GM23338 (cell line): ENCODE measurements around the gene SPATA9. TPM values are rescaled to one million over a fixed set of nuclear protein-coding genes. Genes with fewer than 3 reads are reported as not detected.

Experiments
- ATAC-seq: fragments of 200-7000 bp; cut with Tn5 transposase; 3 replicates; pipeline ENCODE4 v1.9.1; 2020
- DNase-seq: peaks from one replicate; pipeline ENCODE4 v3.0.0-alpha.2; 2015; ENCODE audit warnings: low spot score
- H2AFZ ChIP-seq: fragments of 200-600 bp; sonication (generic); 2 replicates; pipeline ENCODE4 v1.8.0; 2016; ENCODE audit warnings: antibody characterized with exemption, mild to moderate bottlenecking, moderate library complexity
- H3F3A ChIP-seq: fragments of 200-600 bp; sonication (generic); replicated peaks from 2 replicates; pipeline ENCODE4 v1.8.0; 2017; ENCODE audit warnings: antibody characterized with exemption, mixed run types, low read depth
- H3K27ac ChIP-seq: fragments of 200-600 bp; sonication (generic); 2 replicates; pipeline ENCODE4 v1.6.1; 2016; ENCODE audit warnings: low read depth
- H3K27me3 ChIP-seq: fragments of 200-600 bp; sonication (generic); 2 replicates; pipeline ENCODE4 v1.8.0; 2016; ENCODE audit warnings: mild to moderate bottlenecking, mixed run types, moderate library complexity; ENCODE audit not compliant: insufficient read depth
- H3K36me3 ChIP-seq: fragments of 200-600 bp; sonication (generic); 2 replicates; pipeline ENCODE4 v1.8.0; 2016; ENCODE audit warnings: mild to moderate bottlenecking; ENCODE audit not compliant: insufficient read depth
- H3K4me1 ChIP-seq: fragments of 200-600 bp; sonication (generic); 2 replicates; pipeline ENCODE4 v1.8.0; 2016; ENCODE audit warnings: mild to moderate bottlenecking, moderate library complexity; ENCODE audit not compliant: insufficient read depth
- H3K4me2 ChIP-seq: fragments of 200-600 bp; sonication (generic); 2 replicates; pipeline ENCODE4 v1.7.1; 2017; ENCODE audit warnings: mixed run types
- H3K4me3 ChIP-seq: fragments of 200-600 bp; sonication (generic); 2 replicates; pipeline ENCODE4 v1.6.1; 2016; ENCODE audit warnings: mixed run types
- H3K79me2 ChIP-seq: fragments of 200-600 bp; sonication (generic); replicated peaks from 2 replicates; pipeline ENCODE4 v1.8.0; 2017; ENCODE audit warnings: mild to moderate bottlenecking; ENCODE audit not compliant: insufficient read depth
- H3K9me2 ChIP-seq: fragments of 200-600 bp; sonication (generic); 2 replicates; pipeline ENCODE4 v1.8.0; 2017; ENCODE audit not compliant: insufficient read depth
- H4K20me1 ChIP-seq: fragments of 200-600 bp; sonication (generic); replicated peaks from 2 replicates; pipeline ENCODE4 v1.8.0; 2017; ENCODE audit warnings: mild to moderate bottlenecking; ENCODE audit not compliant: insufficient read depth
- H3K27ac Mint-ChIP-seq: 2 replicates; pipeline ENCODE4 v1.8.0; 2020; ENCODE audit warnings: inconsistent platforms, mild to moderate bottlenecking, moderate library complexity, mixed read lengths
- H3K27me3 Mint-ChIP-seq: 3 replicates; pipeline ENCODE4 v1.8.0; 2022; ENCODE audit warnings: low read depth, mild to moderate bottlenecking, moderate library complexity, mixed read lengths, inconsistent platforms; ENCODE audit not compliant: insufficient read depth, poor library complexity
- H3K36me3 Mint-ChIP-seq: 3 replicates; pipeline ENCODE4 v1.8.0; 2021; ENCODE audit warnings: low read depth, mild to moderate bottlenecking, inconsistent platforms, moderate library complexity, mixed read lengths
- H3K4me1 Mint-ChIP-seq: 3 replicates; pipeline ENCODE4 v1.8.0; 2020; ENCODE audit warnings: mild to moderate bottlenecking, inconsistent platforms, mixed read lengths
- H3K4me3 Mint-ChIP-seq: 3 replicates; pipeline ENCODE4 v1.8.0; 2021; ENCODE audit warnings: moderate library complexity, mild to moderate bottlenecking, inconsistent platforms, mixed read lengths
- H3K9me3 Mint-ChIP-seq: 3 replicates; pipeline ENCODE4 v1.8.0; 2020; ENCODE audit warnings: moderate library complexity, mild to moderate bottlenecking, inconsistent platforms, mixed read lengths
- EZH2phosphoT487 ChIP-seq: fragments of 200-600 bp; sonication (generic); IDR thresholded peaks from one replicate; pipeline ENCODE4 v1.8.1; 2018; ENCODE audit warnings: antibody characterized with exemption; ENCODE audit not compliant: unreplicated experiment
- JUNB ChIP-seq: IDR thresholded peaks from one replicate; pipeline ENCODE4 v1.6.1; 2016; ENCODE audit warnings: antibody characterized with exemption; ENCODE audit not compliant: unreplicated experiment
- NANOG ChIP-seq: IDR thresholded peaks from 2 replicates; pipeline ENCODE4 v1.6.1; 2016; ENCODE audit warnings: antibody characterized with exemption, borderline replicate concordance
- POLR2AphosphoS5 ChIP-seq: IDR thresholded peaks from 2 replicates; pipeline ENCODE4 v1.6.1; 2016; ENCODE audit warnings: antibody characterized with exemption, low read depth
- STAT1 ChIP-seq: IDR thresholded peaks from one replicate; pipeline ENCODE4 v1.6.1; 2016; ENCODE audit warnings: antibody characterized with exemption; ENCODE audit not compliant: unreplicated experiment
- ZNF114 ChIP-seq: fragments of 250-450 bp; sonication (Bioruptor Pico); IDR thresholded peaks from 2 replicates; pipeline ENCODE4 v1.5.0; 2020; ENCODE audit warnings: mild to moderate bottlenecking, moderate library complexity
- ZNF331 ChIP-seq: fragments of 250-450 bp; sonication (Bioruptor Pico); IDR thresholded peaks from 2 replicates; pipeline ENCODE4 v1.5.0; 2020; ENCODE audit warnings: low read depth, mild to moderate bottlenecking, moderate library complexity
- polyA plus RNA-seq: library from polyadenylated mRNA; unstranded; fragments of >200 nt; fragmentation: Nextera tagmentation; extraction: Ambion mirVana; gene quantifications from 2 replicates; pipeline ENCODE4 v1.2.1, GENCODE V29; 2016
- total RNA-seq: library from RNA; depleted of rRNA; stranded (reverse); fragments of >200 nt; shearing (Covaris generic); gene quantifications from 2 replicates; pipeline ENCODE4 v1.2.3, GENCODE V29; 2014
- TF ChIP-seq, protein P1 (sequence below), 2 experiments: fragments of 200-600 bp in 1 of 2; sonication (generic) in 1 of 2; conservative IDR thresholded peaks; 2 replicates each; pipeline versions ENCODE4 v1.5.1 to v1.6.1; 2016 to 2017; ENCODE audit warnings: antibody characterized with exemption in 2 of 2, low read depth in 2 of 2, mild to moderate bottlenecking in 2 of 2, moderate library complexity in 1 of 2
- TF ChIP-seq, protein P2 (sequence below): IDR thresholded peaks from 2 replicates; pipeline ENCODE4 v1.6.1; 2016; ENCODE audit warnings: antibody characterized with exemption
- TF ChIP-seq, protein P3 (sequence below): fragments of 250-450 bp; sonication (Bioruptor Pico); IDR thresholded peaks from 2 replicates; pipeline ENCODE4 v1.5.0; 2020; ENCODE audit warnings: mild to moderate bottlenecking, moderate library complexity

SPATA9 gene
- total and polyA plus RNA-seq, 2 experiments from 2014 or later, result not detected

DNA sequence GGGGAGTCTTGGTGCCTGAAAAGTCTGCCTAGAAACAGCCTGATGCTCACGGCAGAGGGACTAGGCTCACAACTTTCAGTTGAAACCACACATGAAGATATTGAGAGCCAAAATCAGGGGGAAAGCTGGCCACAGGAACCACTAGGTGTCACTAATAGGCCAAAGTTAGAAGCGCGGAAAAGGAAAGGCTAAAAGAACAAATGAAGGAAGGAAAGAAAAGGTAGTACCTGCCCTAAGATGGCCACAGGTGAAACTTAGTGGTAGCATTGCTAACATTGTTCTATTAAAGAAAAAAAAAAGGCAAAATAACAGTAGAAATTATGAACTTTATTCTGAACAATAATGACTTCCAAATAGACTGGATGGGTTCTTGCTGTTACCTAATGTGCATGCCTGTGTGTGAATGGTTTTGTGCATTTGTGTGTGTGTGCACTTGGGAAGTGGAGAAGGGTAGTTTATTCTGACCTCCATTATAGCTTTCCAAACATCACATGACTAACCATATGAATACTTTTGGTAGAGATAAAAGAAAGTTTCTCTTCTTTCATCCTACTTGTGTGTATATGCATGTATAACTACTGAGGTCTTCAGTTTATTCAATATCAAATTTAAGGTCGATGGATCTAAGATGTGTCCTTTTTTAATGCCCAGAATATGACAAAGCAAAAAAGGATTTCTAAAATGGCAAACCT lies 38.3 kb downstream of the SPATA9 start:
- H4K20me1 ChIP-seq, result no peaks in the 10 kb centered on the region
- H3K4me2 ChIP-seq, result no peak overlapping the region
- ATAC-seq, result peak; percentile 14
- no peak overlapping the region for H3K27ac ChIP-seq
- H3K36me3 ChIP-seq, result no peaks in the 10 kb centered on the region
- no peak overlapping the region for H3K4me3 Mint-ChIP-seq
- H3K36me3 Mint-ChIP-seq, result no peaks in the 10 kb centered on the region
- no peaks in the 10 kb centered on the region for H3K27me3 ChIP-seq
- no peaks in the 10 kb centered on the region for H3K79me2 ChIP-seq
- no peaks in the 10 kb centered on the region for H3K4me1 Mint-ChIP-seq
- no peaks in the 10 kb centered on the region for H3K9me3 Mint-ChIP-seq
- no peak overlapping the region for H3K27ac Mint-ChIP-seq
- peak overlapping the region; percentile 35; the same call in 1 of the 2 replicates for H2AFZ ChIP-seq
- TF ChIP-seq NANOG, result no peak
- TF ChIP-seq, protein P1, sequence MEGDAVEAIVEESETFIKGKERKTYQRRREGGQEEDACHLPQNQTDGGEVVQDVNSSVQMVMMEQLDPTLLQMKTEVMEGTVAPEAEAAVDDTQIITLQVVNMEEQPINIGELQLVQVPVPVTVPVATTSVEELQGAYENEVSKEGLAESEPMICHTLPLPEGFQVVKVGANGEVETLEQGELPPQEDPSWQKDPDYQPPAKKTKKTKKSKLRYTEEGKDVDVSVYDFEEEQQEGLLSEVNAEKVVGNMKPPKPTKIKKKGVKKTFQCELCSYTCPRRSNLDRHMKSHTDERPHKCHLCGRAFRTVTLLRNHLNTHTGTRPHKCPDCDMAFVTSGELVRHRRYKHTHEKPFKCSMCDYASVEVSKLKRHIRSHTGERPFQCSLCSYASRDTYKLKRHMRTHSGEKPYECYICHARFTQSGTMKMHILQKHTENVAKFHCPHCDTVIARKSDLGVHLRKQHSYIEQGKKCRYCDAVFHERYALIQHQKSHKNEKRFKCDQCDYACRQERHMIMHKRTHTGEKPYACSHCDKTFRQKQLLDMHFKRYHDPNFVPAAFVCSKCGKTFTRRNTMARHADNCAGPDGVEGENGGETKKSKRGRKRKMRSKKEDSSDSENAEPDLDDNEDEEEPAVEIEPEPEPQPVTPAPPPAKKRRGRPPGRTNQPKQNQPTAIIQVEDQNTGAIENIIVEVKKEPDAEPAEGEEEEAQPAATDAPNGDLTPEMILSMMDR (conservative IDR thresholded peaks at IDR 0.05; ENCODE audit: low read depth in 2 of 2), result peak; percentile 82 to 90
- H3K4me1 ChIP-seq, result no peaks in the 10 kb centered on the region
- H3K4me3 ChIP-seq, result no peak overlapping the region
- no peaks in the 10 kb centered on the region for H3F3A ChIP-seq
- peaks cover 8% of the 10 kb centered on the region for H3K27me3 Mint-ChIP-seq
- DNase-seq, result peak; percentile 87
- no peaks in the 10 kb centered on the region for H3K9me2 ChIP-seq

DNA sequence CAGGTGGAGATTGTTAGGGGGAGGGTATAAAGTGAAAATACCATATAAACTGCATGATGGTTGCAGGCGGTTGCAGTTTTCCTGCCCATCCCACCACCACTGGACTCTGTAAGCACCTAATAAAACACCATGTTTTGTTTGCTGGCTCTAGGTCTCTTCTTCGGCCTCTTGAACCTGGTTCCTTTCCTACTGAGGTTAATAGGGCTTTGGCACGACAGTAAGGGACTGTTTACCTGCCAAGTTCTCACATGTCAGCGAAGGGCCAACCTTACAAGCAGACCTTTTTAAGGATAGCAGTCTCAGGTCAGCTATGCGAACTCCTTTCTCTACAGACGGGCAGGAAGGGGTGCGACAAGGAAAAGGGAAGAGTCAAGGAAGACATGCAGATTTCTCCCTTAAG lies 39.6 kb downstream of the SPATA9 start:
- no peak overlapping the region for H3K4me3 Mint-ChIP-seq
- H3K27me3 ChIP-seq, result no peaks in the 10 kb centered on the region
- H3K9me3 Mint-ChIP-seq, result no peaks in the 10 kb centered on the region
- no peaks in the 10 kb centered on the region for H3K79me2 ChIP-seq
- no peaks in the 10 kb centered on the region for H3K4me1 Mint-ChIP-seq
- H3K27me3 Mint-ChIP-seq, result peaks cover 8% of the 10 kb centered on the region
- no peaks in the 10 kb centered on the region for H3K36me3 Mint-ChIP-seq
- H2AFZ ChIP-seq, result no peak overlapping the region
- no peak overlapping the region for H3K27ac Mint-ChIP-seq
- H3K4me3 ChIP-seq, result no peak overlapping the region
- TF ChIP-seq ZNF114, result no peak
- no peak for TF ChIP-seq EZH2phosphoT487
- TF ChIP-seq JUNB, result no peak
- no peak for TF ChIP-seq POLR2AphosphoS5
- TF ChIP-seq, protein P2, sequence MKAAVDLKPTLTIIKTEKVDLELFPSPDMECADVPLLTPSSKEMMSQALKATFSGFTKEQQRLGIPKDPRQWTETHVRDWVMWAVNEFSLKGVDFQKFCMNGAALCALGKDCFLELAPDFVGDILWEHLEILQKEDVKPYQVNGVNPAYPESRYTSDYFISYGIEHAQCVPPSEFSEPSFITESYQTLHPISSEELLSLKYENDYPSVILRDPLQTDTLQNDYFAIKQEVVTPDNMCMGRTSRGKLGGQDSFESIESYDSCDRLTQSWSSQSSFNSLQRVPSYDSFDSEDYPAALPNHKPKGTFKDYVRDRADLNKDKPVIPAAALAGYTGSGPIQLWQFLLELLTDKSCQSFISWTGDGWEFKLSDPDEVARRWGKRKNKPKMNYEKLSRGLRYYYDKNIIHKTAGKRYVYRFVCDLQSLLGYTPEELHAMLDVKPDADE, result no peak
- TF ChIP-seq ZNF331 (CRISPR knock-in tag), result no peak
- TF ChIP-seq, protein P3, sequence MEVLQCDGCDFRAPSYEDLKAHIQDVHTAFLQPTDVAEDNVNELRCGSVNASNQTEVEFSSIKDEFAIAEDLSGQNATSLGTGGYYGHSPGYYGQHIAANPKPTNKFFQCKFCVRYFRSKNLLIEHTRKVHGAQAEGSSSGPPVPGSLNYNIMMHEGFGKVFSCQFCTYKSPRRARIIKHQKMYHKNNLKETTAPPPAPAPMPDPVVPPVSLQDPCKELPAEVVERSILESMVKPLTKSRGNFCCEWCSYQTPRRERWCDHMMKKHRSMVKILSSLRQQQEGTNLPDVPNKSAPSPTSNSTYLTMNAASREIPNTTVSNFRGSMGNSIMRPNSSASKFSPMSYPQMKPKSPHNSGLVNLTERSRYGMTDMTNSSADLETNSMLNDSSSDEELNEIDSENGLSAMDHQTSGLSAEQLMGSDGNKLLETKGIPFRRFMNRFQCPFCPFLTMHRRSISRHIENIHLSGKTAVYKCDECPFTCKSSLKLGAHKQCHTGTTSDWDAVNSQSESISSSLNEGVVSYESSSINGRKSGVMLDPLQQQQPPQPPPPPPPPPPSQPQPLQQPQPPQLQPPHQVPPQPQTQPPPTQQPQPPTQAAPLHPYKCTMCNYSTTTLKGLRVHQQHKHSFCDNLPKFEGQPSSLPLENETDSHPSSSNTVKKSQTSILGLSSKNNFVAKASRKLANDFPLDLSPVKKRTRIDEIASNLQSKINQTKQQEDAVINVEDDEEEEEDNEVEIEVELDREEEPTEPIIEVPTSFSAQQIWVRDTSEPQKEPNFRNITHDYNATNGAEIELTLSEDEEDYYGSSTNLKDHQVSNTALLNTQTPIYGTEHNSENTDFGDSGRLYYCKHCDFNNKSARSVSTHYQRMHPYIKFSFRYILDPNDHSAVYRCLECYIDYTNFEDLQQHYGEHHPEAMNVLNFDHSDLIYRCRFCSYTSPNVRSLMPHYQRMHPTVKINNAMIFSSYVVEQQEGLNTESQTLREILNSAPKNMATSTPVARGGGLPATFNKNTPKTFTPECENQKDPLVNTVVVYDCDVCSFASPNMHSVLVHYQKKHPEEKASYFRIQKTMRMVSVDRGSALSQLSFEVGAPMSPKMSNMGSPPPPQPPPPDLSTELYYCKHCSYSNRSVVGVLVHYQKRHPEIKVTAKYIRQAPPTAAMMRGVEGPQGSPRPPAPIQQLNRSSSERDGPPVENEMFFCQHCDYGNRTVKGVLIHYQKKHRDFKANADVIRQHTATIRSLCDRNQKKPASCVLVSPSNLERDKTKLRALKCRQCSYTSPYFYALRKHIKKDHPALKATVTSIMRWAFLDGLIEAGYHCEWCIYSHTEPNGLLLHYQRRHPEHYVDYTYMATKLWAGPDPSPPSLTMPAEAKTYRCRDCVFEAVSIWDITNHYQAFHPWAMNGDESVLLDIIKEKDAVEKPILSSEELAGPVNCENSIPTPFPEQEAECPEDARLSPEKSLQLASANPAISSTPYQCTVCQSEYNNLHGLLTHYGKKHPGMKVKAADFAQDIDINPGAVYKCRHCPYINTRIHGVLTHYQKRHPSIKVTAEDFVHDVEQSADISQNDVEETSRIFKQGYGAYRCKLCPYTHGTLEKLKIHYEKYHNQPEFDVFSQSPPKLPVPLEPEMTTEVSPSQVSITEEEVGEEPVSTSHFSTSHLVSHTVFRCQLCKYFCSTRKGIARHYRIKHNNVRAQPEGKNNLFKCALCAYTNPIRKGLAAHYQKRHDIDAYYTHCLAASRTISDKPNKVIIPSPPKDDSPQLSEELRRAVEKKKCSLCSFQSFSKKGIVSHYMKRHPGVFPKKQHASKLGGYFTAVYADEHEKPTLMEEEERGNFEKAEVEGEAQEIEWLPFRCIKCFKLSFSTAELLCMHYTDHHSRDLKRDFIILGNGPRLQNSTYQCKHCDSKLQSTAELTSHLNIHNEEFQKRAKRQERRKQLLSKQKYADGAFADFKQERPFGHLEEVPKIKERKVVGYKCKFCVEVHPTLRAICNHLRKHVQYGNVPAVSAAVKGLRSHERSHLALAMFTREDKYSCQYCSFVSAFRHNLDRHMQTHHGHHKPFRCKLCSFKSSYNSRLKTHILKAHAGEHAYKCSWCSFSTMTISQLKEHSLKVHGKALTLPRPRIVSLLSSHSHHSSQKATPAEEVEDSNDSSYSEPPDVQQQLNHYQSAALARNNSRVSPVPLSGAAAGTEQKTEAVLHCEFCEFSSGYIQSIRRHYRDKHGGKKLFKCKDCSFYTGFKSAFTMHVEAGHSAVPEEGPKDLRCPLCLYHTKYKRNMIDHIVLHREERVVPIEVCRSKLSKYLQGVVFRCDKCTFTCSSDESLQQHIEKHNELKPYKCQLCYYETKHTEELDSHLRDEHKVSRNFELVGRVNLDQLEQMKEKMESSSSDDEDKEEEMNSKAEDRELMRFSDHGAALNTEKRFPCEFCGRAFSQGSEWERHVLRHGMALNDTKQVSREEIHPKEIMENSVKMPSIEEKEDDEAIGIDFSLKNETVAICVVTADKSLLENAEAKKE (CRISPR knock-in tag), result no peak
- TF ChIP-seq, protein P1 (conservative IDR thresholded peaks at IDR 0.05; ENCODE audit: low read depth in 2 of 2), result no peak
- no peak for TF ChIP-seq NANOG
- no peak for TF ChIP-seq STAT1
- no peaks in the 10 kb centered on the region for H3K36me3 ChIP-seq
- no peak for DNase-seq
- H3F3A ChIP-seq, result no peaks in the 10 kb centered on the region
- H3K4me1 ChIP-seq, result no peaks in the 10 kb centered on the region
- H3K4me2 ChIP-seq, result no peak overlapping the region
- no peak overlapping the region for H3K27ac ChIP-seq
- ATAC-seq, result no peak
- no peaks in the 10 kb centered on the region for H3K9me2 ChIP-seq
- no peaks in the 10 kb centered on the region for H4K20me1 ChIP-seq
